Epithelial cell of proximal tubule (primary cell): ENCODE data around the gene ANAPC10. TPM values are rescaled to one million over a fixed set of nuclear protein-coding genes. Genes with fewer than 3 reads are reported as not detected.

Source experiments
- DNase-seq: peaks from one replicate; pipeline ENCODE4 v3.0.0-alpha.2; 2011; ENCODE audit warnings: low read depth
- H3K4me3 ChIP-seq: 2 replicates; pipeline ENCODE4 v1.5.1; 2011; ENCODE audit warnings: low read depth, mild to moderate bottlenecking, low read length
- total RNA-seq: library from RNA; depleted of rRNA; stranded (reverse); fragments of >200 nt; gene quantifications from 2 replicates; pipeline ENCODE4 v1.2.3, GENCODE V29; 2015
- TF ChIP-seq, protein P1 (sequence below): conservative IDR thresholded peaks from 2 replicates; pipeline ENCODE4 v1.5.1; 2012; ENCODE audit warnings: low read depth, mild to moderate bottlenecking, low read length

The ANAPC10 gene
- total RNA-seq, 1 donor from 2014 or later: 25.0 TPM

DNA sequence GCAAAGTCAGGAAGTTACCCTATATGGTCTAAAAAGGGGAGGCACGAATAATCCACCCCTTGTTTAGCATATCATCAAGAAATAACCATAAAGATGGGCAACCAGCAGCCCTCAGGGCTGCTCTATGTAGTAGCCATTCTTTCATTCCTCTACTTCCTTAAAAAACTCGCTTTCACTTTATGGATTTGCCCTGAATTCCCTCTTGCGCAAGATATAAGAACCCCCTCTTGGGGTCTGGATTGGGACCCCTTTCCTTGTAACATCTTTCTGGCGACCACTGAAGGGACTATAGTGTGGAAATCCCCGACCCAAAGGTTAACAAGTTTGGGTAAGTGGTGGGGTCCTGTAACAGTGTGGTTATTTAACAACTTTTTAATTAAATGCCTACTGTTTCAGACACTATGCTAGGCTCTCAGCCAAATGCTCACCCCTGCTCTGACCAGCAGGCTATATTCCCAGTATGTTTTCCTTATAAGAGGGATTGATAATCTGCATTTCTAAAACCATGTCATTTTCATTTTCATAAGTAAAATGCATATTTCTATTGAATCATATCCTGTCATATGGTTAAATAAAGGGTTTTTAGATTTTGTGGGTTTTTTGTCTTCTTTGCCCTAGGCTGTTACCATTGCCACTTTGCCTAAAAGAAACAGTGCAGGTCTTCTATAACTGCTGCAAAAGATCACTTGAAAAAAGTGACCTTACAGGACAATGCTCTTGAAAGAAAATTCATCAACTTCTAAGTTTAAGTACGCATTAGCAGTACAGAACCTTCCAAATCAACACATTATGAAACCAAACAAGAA is 41.5 kb downstream of the ANAPC10 start:
- H3K4me3 ChIP-seq: no peak overlapping the region
- TF ChIP-seq, protein P1, sequence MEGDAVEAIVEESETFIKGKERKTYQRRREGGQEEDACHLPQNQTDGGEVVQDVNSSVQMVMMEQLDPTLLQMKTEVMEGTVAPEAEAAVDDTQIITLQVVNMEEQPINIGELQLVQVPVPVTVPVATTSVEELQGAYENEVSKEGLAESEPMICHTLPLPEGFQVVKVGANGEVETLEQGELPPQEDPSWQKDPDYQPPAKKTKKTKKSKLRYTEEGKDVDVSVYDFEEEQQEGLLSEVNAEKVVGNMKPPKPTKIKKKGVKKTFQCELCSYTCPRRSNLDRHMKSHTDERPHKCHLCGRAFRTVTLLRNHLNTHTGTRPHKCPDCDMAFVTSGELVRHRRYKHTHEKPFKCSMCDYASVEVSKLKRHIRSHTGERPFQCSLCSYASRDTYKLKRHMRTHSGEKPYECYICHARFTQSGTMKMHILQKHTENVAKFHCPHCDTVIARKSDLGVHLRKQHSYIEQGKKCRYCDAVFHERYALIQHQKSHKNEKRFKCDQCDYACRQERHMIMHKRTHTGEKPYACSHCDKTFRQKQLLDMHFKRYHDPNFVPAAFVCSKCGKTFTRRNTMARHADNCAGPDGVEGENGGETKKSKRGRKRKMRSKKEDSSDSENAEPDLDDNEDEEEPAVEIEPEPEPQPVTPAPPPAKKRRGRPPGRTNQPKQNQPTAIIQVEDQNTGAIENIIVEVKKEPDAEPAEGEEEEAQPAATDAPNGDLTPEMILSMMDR: no peak
- no peak for DNase-seq

DNA sequence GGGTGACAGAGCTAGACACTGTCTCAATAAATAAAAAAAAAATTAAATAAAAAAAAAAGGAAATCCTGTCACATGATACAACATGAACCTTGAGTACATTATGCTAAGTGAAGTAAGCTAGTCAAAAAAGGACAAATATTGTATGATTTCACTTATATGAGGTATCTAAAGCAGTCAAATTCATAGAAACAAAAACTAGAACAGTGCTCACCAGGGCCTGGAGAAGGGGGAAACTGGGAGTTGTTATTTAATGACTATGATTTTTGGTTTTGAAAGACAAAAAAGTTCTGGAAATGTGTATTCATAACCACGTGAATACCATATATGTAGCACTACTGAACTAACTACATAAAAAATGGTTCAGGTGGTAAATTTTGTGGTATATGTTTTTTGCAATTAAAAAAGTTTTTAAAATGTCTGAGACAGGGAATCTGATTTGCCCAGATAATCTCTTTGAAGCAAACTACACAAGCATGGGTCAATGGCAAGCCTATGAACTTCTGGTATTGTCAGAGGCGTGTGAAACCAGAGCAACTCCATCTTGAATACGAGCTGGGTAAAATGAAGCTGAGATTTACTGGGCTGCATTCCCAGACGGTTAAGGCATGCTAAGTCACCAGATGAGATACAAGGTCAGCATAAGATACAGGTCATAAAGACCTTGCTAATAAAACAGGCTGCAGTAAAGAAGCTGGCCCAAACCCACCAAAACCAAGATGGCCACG is 42.3 kb downstream of the ANAPC10 start:
- no peak overlapping the region for H3K4me3 ChIP-seq
- no peak for DNase-seq
- TF ChIP-seq, protein P1: no peak

DNA sequence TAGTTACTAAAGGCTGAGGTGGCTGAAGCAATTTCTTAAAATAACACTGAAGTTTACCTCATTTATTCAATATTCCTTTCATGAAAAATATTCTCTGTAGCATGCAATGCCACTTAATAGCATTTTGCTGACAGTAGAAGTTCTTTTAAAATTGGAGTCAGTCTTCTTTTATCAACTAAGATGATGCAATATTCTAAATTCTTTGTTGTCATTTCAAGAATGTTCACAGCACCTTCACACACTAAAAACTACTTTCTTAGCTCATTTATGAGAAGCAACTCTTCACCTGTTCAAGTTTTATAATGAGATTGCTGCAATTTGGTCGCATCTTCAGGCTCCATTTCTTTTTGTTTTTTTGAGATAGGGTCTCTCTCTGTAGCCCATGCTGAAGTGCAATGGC is 48.8 kb downstream of the ANAPC10 start:
- no peak for DNase-seq
- no peak overlapping the region for H3K4me3 ChIP-seq
- TF ChIP-seq, protein P1: no peak

DNA sequence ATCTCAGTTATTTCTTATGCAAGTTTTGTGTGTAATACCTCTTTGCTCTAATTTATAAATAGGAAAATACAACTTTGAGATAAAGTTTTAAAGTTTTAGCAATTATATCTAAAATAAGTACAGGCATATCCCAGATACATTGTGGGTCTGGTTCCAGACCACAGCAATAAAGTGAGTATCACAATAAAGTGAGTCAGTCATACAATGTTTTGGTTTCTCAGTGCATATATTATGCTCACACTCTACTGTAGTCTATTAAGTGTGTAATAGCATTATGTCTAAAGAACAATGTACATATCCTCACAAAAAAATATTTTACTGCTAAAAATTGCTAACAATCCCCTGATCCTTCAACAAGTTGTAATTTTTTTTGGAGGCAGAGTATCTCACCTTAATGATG is 49.2 kb downstream of the ANAPC10 start:
- no peak overlapping the region for H3K4me3 ChIP-seq
- TF ChIP-seq, protein P1: no peak
- DNase-seq: no peak

DNA sequence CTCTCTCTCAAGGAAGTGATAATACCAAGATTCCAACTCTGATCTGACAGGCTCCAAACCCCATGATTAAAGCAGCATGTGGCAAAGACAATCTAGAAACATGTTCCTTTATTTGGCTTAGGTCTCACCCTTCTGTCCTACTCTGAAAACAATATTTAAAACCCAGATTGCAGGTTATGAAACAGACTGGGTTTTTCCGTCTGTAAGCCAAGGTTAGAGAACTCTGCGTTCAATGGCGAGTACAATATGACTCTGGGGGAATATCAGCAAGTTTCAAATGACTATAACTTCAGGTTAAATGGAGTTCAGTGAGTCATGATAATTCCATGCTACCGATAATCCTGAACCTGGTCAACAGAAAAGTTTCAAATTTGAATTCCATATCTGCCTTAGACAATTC is 50.8 kb downstream of the ANAPC10 start:
- H3K4me3 ChIP-seq: no peak overlapping the region
- TF ChIP-seq, protein P1: no peak
- no peak for DNase-seq

DNA sequence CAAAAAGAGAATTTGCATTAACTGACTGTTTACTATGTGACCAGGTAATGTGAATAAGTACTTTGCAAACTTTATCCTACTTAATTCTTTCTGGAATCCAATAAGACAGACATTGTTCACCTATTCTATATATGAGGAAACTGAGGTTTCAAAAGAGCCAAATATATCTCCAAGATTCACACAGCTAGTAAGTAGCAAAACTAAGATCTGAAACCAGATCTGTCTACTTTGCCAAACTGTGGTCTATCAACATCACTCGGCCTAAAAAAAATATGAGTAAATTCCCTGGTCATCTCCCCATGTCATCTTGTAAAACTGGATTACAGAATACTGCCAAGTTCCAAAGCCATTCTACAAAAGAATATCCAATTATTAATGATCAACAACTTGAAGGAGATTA is 52.8 kb downstream of the ANAPC10 start:
- no peak for DNase-seq
- TF ChIP-seq, protein P1: no peak
- H3K4me3 ChIP-seq: no peak overlapping the region

DNA sequence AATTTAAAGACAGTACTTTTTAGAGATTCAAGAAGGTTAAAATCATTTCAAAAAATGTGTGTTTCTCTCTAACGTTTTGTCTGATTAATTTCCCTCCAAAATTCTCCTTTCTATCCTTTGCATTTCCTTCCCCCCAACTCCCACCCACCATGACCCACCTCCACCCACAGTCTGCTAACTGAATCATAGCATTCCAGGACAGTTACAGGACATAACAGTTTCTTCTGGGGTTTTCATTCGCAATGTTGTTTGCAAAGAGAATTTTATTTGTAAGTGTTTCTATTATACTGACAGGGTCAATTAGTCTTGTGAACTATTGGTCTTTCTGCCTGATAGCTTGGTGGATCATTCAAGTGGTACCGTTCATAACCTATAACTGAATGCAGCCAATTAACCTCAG is 53.7 kb downstream of the ANAPC10 start:
- H3K4me3 ChIP-seq: no peak overlapping the region
- TF ChIP-seq, protein P1: no peak
- no peak for DNase-seq
